Right hindlimb (tissue), 1 donor: ENCODE results near the gene ID3.
A peak's percentile ranks its signal among the peaks of the same experiment; 100 is the strongest.
"Not testable (repeated sequence)": the region's sequence is repeated elsewhere in the genome, so short reads cannot be mapped to it uniquely, and the experiment has no call there.

Source experiments
- DNase-seq: peaks from one replicate; pipeline ENCODE4 v3.0.0-alpha.2; 2018

Gene ID3

GRCh38 chr1:23588749-23589548 lies 29.6 kb upstream of the ID3 start:
- no peak for DNase-seq

GRCh38 chr1:23585321-23586022 lies 26.2 kb upstream of the ID3 start:
- DNase-seq, result no peak

GRCh38 chr1:23583727-23584126 lies 24.4 kb upstream of the ID3 start:
- DNase-seq, result not testable (repeated sequence)

GRCh38 chr1:23582820-23583219 lies 23.5 kb upstream of the ID3 start:
- no peak for DNase-seq

- peak; percentile 74 for DNase-seq
Observed at GRCh38 chr1:23581219-23581618, 21.9 kb upstream of the ID3 start.

- DNase-seq, result no peak
Observed at GRCh38 chr1:23578997-23579363, 19.7 kb upstream of the ID3 start.

GRCh38 chr1:23578311-23578996 lies 19.2 kb upstream of the ID3 start:
- DNase-seq, result no peak

- peak; percentile 50 for DNase-seq
Observed at GRCh38 chr1:23577056-23578004, 18.0 kb upstream of the ID3 start.

GRCh38 chr1:23576338-23577055 lies 17.2 kb upstream of the ID3 start:
- no peak for DNase-seq

- DNase-seq, result no peak
Observed at GRCh38 chr1:23575226-23575810, 16.0 kb upstream of the ID3 start.

GRCh38 chr1:23574265-23574754 lies 15.0 kb upstream of the ID3 start:
- no peak for DNase-seq

GRCh38 chr1:23573574-23574182 lies 14.4 kb upstream of the ID3 start:
- DNase-seq, result no peak

- DNase-seq, result no peak
Observed at GRCh38 chr1:23571465-23571864, 12.2 kb upstream of the ID3 start.

- no peak for DNase-seq
Observed at GRCh38 chr1:23570001-23570691, 10.8 kb upstream of the ID3 start.

- DNase-seq, result no peak
Observed at GRCh38 chr1:23568608-23569383, 9.5 kb upstream of the ID3 start.

- DNase-seq, result peak; percentile 74
Observed at GRCh38 chr1:23567996-23568607, 8.8 kb upstream of the ID3 start.

GRCh38 chr1:23567629-23567995 lies 8.3 kb upstream of the ID3 start:
- DNase-seq, result no peak

- no peak for DNase-seq
Observed at GRCh38 chr1:23566304-23566703, 7.0 kb upstream of the ID3 start.

GRCh38 chr1:23565776-23566175 lies 6.5 kb upstream of the ID3 start:
- no peak for DNase-seq
